HepG2 (cell line): Measurements from ENCODE around the gene DAB1.

Source experiments
- EZH2 ChIP-seq: conservative IDR thresholded peaks from 2 replicates; pipeline ENCODE4 v1.6.1; 2012; ENCODE audit warnings: mild to moderate bottlenecking, low read depth, low read length, moderate library complexity
- GTF2F1 ChIP-seq: fragments of 150-350 bp; IDR thresholded peaks from 2 replicates; pipeline ENCODE4 v1.6.1; 2014; ENCODE audit warnings: low read length
- MIER3 ChIP-seq: IDR thresholded peaks from 2 replicates; pipeline ENCODE4 v1.6.1; 2016; ENCODE audit warnings: missing compliant biosample characterization, borderline replicate concordance
- NR2F2 ChIP-seq: IDR thresholded peaks from 2 replicates; pipeline ENCODE4 v1.6.1; 2012; ENCODE audit warnings: low read depth, inconsistent platforms, borderline replicate concordance
- WIZ ChIP-seq: sonication (generic); formaldehyde crosslinking; IDR thresholded peaks from 2 replicates; pipeline ENCODE4 v1.5.1; 2020; ENCODE audit warnings: mild to moderate bottlenecking, missing genetic modification reagents
- ZNF704 ChIP-seq: sonication (generic); formaldehyde crosslinking; IDR thresholded peaks from 2 replicates; pipeline ENCODE4 v1.8.1; 2023; ENCODE audit warnings: mild to moderate bottlenecking, inconsistent platforms, moderate library complexity, missing genetic modification reagents, borderline replicate concordance
- TF ChIP-seq, protein P1 (sequence below), 2 experiments: sonication (generic) in 1 of 2; formaldehyde crosslinking in 1 of 2; IDR thresholded peaks; 2 replicates each; pipeline versions ENCODE4 v1.4.0 to v1.6.1; 2018 to 2020; ENCODE audit warnings: missing genetic modification reagents in 2 of 2, borderline replicate concordance in 1 of 2, low read depth in 1 of 2, mild to moderate bottlenecking in 1 of 2, missing biosample characterization in 1 of 2

- TF ChIP-seq, protein P1, sequence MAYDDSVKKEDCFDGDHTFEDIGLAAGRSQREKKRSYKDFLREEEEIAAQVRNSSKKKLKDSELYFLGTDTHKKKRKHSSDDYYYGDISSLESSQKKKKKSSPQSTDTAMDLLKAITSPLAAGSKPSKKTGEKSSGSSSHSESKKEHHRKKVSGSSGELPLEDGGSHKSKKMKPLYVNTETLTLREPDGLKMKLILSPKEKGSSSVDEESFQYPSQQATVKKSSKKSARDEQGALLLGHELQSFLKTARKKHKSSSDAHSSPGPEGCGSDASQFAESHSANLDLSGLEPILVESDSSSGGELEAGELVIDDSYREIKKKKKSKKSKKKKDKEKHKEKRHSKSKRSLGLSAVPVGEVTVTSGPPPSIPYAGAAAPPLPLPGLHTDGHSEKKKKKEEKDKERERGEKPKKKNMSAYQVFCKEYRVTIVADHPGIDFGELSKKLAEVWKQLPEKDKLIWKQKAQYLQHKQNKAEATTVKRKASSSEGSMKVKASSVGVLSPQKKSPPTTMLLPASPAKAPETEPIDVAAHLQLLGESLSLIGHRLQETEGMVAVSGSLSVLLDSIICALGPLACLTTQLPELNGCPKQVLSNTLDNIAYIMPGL (CRISPR knock-in tag; IDR thresholded peaks at IDR 0.05; ENCODE audit: borderline replicate concordance in 1 of 2, low read depth in 1 of 2): no peak
- TF ChIP-seq MIER3 (CRISPR knock-in tag) (no peak), EZH2 (no peak), GTF2F1 (no peak), WIZ (CRISPR knock-in tag) (no peak), NR2F2 (no peak), ZNF704 (CRISPR knock-in tag) (no peak)
Observed at GRCh38 chr1:57133686-57134085, 290.2 kb downstream of the DAB1 start.
